ENCODE results near the gene CEP152. TPM values are rescaled to one million over a fixed set of nuclear protein-coding genes. Genes with fewer than 3 reads are reported as not detected.
A peak's percentile ranks its signal among the peaks of the same experiment; 100 is the strongest.

The CEP152 gene
- total and polyA plus RNA-seq, 9 of the 15 experiments (the other 6 are each of a cell fraction or from before 2014, with no cell fraction given) = 9.9 to 43.0 (median 23.6) TPM

DNA sequence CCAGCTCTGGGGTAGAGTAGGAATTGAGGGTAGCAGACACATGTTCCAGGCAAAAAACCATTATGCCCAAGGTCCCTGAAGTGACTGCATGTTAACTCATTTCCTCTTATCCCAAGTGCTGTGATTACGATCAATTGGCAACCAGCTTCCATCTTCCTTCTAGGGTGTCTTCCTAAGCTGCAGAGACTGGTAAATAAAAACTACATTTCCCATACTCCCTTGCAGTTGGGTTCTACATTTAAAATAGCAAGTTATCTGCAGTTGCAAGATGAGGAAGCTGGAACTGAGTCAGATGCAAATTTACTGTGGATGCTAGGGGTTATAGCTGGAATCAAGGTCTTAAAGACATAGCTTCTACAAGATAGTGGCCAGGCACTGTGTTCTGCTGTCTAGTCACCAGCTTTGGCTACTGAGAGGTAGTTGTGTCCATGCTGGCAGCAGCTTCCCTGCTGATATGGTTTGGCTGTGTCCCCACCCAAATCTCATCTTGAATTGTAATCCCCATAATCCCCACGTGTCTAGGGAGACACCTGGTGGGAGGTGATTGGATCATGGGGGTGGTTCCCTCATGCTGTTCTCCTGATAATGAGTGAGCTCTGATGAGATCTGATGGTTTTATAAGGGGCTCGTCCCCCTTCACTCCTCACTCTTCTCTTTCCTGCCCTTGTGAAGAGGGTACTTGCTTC is 114.1 kb downstream of the CEP152 start (continued):
- peak; percentile 14; the same call in 1 of the 2 replicates for TF ChIP-seq ARID1B (IDR thresholded peaks at IDR 0.05)
- TF ChIP-seq CBFA2T3 (IDR thresholded peaks at IDR 0.05) = peak; percentile 69
- TF ChIP-seq CC2D1A (IDR thresholded peaks at IDR 0.05) = peak; percentile 90
- peak; percentile 37; the same call in 1 of the 2 replicates for TF ChIP-seq REST (IDR thresholded peaks at IDR 0.05; ENCODE audit: borderline replicate concordance)
- TF ChIP-seq REST (CRISPR knock-in tag; IDR thresholded peaks at IDR 0.05; ENCODE audit: low read depth) = no peak
- TF ChIP-seq FOSL1 (tag; conservative IDR thresholded peaks at IDR 0.05) = peak; percentile 59
- TF ChIP-seq, protein P1, sequence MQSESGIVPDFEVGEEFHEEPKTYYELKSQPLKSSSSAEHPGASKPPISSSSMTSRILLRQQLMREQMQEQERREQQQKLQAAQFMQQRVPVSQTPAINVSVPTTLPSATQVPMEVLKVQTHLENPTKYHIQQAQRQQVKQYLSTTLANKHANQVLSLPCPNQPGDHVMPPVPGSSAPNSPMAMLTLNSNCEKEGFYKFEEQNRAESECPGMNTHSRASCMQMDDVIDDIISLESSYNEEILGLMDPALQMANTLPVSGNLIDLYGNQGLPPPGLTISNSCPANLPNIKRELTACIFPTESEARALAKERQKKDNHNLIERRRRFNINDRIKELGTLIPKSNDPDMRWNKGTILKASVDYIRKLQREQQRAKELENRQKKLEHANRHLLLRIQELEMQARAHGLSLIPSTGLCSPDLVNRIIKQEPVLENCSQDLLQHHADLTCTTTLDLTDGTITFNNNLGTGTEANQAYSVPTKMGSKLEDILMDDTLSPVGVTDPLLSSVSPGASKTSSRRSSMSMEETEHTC (IDR thresholded peaks at IDR 0.05) = no peak
- no peak for TF ChIP-seq ESRRB (CRISPR knock-in tag; IDR thresholded peaks at IDR 0.05; ENCODE audit: borderline replicate concordance)
- TF ChIP-seq, protein P2, sequence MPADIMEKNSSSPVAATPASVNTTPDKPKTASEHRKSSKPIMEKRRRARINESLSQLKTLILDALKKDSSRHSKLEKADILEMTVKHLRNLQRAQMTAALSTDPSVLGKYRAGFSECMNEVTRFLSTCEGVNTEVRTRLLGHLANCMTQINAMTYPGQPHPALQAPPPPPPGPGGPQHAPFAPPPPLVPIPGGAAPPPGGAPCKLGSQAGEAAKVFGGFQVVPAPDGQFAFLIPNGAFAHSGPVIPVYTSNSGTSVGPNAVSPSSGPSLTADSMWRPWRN (IDR thresholded peaks at IDR 0.05; ENCODE audit: low read depth) = no peak
- TF ChIP-seq TEAD4 (IDR thresholded peaks at IDR 0.05; ENCODE audit: low read length) = 0 out of 2 replicates have a peak, but pooled peaks have one; percentile 5
- TF ChIP-seq TEAD4 (CRISPR knock-in tag; IDR thresholded peaks at IDR 0.05; ENCODE audit: borderline replicate concordance) = no peak
- TF ChIP-seq ZNF124 (CRISPR knock-in tag; IDR thresholded peaks at IDR 0.05) = no peak
- TF ChIP-seq SNIP1 (IDR thresholded peaks at IDR 0.05; ENCODE audit: low read depth) = no peak
- peak; percentile 78 for TF ChIP-seq ZNF143 (CRISPR knock-in tag; IDR thresholded peaks at IDR 0.05)
- TF ChIP-seq ESRRA (IDR thresholded peaks at IDR 0.05; ENCODE audit: borderline replicate concordance, low read depth) = 0 out of 2 replicates have a peak, but pooled peaks have one; percentile 33
- peak; percentile 19 to 35; a peak in 1 of 4 replicates for TF ChIP-seq SIX5 (IDR thresholded peaks at IDR 0.05; ENCODE audit: borderline replicate concordance in 1 of 2, insufficient read depth in 1 of 2, low read depth in 1 of 2, low read length in 2 of 2)
